Measurements from ENCODE around the gene CGB5.
"Not testable (repeated sequence)": the region's sequence is repeated elsewhere in the genome, so short reads cannot be mapped to it uniquely, and the experiment has no call there.

DNA sequence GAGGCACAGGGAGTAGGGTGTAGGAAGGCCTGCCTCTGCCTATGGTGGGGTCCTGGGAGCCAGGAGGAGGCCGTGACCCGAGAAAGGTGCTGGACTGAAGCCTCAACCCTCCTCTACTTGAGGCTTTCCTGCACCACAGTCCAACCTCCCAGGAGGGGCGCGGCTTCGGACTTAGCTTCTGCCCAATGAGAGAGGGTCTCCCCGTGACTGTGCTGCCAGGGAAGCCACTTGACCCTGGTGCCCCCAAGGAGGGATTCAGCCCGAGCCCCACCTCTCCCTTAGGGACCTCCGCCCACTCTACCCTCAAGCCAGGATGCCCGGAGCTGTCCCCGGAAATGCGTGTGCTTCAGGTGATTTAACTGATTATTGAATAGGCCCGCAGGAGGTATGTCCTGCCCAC, 5.4 kb downstream of the CGB5 start, which contains the start of gene CGB8:
- TF ChIP-seq, protein P1, sequence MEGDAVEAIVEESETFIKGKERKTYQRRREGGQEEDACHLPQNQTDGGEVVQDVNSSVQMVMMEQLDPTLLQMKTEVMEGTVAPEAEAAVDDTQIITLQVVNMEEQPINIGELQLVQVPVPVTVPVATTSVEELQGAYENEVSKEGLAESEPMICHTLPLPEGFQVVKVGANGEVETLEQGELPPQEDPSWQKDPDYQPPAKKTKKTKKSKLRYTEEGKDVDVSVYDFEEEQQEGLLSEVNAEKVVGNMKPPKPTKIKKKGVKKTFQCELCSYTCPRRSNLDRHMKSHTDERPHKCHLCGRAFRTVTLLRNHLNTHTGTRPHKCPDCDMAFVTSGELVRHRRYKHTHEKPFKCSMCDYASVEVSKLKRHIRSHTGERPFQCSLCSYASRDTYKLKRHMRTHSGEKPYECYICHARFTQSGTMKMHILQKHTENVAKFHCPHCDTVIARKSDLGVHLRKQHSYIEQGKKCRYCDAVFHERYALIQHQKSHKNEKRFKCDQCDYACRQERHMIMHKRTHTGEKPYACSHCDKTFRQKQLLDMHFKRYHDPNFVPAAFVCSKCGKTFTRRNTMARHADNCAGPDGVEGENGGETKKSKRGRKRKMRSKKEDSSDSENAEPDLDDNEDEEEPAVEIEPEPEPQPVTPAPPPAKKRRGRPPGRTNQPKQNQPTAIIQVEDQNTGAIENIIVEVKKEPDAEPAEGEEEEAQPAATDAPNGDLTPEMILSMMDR (conservative IDR thresholded peaks at IDR 0.05; ENCODE audit: low read length): not testable (repeated sequence)
- TF ChIP-seq EZH2phosphoT487 (IDR thresholded peaks at IDR 0.05; ENCODE audit: borderline replicate concordance): not testable (repeated sequence)

Data from Loucy (cell line).